GM12878 (cell line): ENCODE measurements around the gene SPIN1. TPM values are rescaled to one million over a fixed set of nuclear protein-coding genes. Genes with fewer than 3 reads are reported as not detected.

Experiments
- ATAC-seq: fragments of 200-7000 bp; cut with Tn5 transposase; 3 replicates; pipeline ENCODE4 v1.9.1; 2020; ENCODE audit warnings: mild to moderate bottlenecking, moderate library complexity
- BruUV-seq: library from RNA; stranded (reverse); fragments of 400-500 nt; replicated peaks from 2 replicates; lab custom pipeline; 2021; lab: Mats Ljungman, UMichigan
- CTCF ChIA-PET: fragments of 300-600 bp; sonication (Branson Sonifier 250); formaldehyde crosslinking; extraction: SDS; loops from one replicate; lab custom pipeline; 2021; ENCODE audit warnings: inconsistent platforms; lab: Yijun Ruan, JAX
- POLR2A ChIA-PET: fragments of 350-600 bp; formaldehyde crosslinking; extraction: SDS; loops from one replicate; lab custom pipeline; 2021; ENCODE audit warnings: inconsistent platforms; lab: Charles Lee
- RAD21 ChIA-PET: fragments of 300-600 bp; sonication (Branson Sonifier 250); formaldehyde crosslinking; loops from one replicate; lab custom pipeline; 2023; ENCODE audit warnings: antibody characterized with exemption; ENCODE audit not compliant: unreplicated experiment; lab: Charles Lee
- SMC1A ChIA-PET: fragments of 300-600 bp; sonication (Branson Sonifier 250); formaldehyde crosslinking; loops from one replicate; lab custom pipeline; 2023; ENCODE audit not compliant: unreplicated experiment, uncharacterized antibody; lab: Charles Lee
- DNase-seq: peaks from one replicate; pipeline ENCODE4 v3.0.0-alpha.2; 2011; ENCODE audit warnings: low read depth, low spot score
- FAIRE-seq: peaks from 3 replicates; lab custom pipeline; 2011; peaks lifted over from hg19 to GRCh38; lab: Jason Lieb, UNC
- H2AFZ ChIP-seq: 2 replicates; pipeline ENCODE4 v1.6.0; 2011; ENCODE audit warnings: low read depth, low read length, control low read depth; ENCODE audit not compliant: control insufficient read depth
- H3K27ac ChIP-seq: 2 replicates; pipeline ENCODE4 v1.5.1; 2011; ENCODE audit warnings: control low read depth; ENCODE audit not compliant: control insufficient read depth, insufficient read depth
- H3K27me3 ChIP-seq, 2 experiments: replicated peaks in 1 of 2; 2 replicates each; pipeline versions ENCODE4 v1.6.0 to v1.6.1; 2011; ENCODE audit warnings: low read length in 1 of 2; ENCODE audit not compliant: control insufficient read depth in 2 of 2, insufficient read depth in 2 of 2
- H3K36me3 ChIP-seq, 2 experiments: 2 replicates each; pipeline ENCODE4 v1.5.1; 2011; ENCODE audit warnings: low read length in 1 of 2; ENCODE audit not compliant: control insufficient read depth in 2 of 2, insufficient read depth in 2 of 2
- H3K4me1 ChIP-seq: 2 replicates; pipeline ENCODE4 v1.6.1; 2011; ENCODE audit warnings: mild to moderate bottlenecking, low read length, moderate library complexity, mixed read lengths; ENCODE audit not compliant: control insufficient read depth, insufficient read depth
- H3K4me2 ChIP-seq: 2 replicates; pipeline ENCODE4 v1.6.0; 2011; ENCODE audit warnings: control low read depth; ENCODE audit not compliant: control insufficient read depth, insufficient read depth
- H3K4me3 ChIP-seq: fragments of 200-600 bp; sonication (generic); 2 replicates; pipeline ENCODE4 v1.5.1; 2016
- H3K79me2 ChIP-seq: 2 replicates; pipeline ENCODE4 v1.6.0; 2011; ENCODE audit warnings: low read length; ENCODE audit not compliant: control insufficient read depth, insufficient read depth
- H3K9ac ChIP-seq: 2 replicates; pipeline ENCODE4 v1.8.0; 2011; ENCODE audit warnings: low read length, control low read depth, mixed read lengths; ENCODE audit not compliant: control insufficient read depth, insufficient read depth
- H3K9me3 ChIP-seq: replicated peaks from 3 replicates; pipeline ENCODE4 v1.5.1; 2011; ENCODE audit warnings: mild to moderate bottlenecking, low read length; ENCODE audit not compliant: control insufficient read depth, insufficient read depth
- H4K20me1 ChIP-seq: 2 replicates; pipeline ENCODE4 v1.6.0; 2011; ENCODE audit not compliant: control insufficient read depth, insufficient read depth
- HDAC6 ChIP-seq: fragments of 200-600 bp; sonication (generic); IDR thresholded peaks from one replicate; pipeline ENCODE4 v1.8.0; 2017; ENCODE audit warnings: antibody characterized with exemption; ENCODE audit not compliant: unreplicated experiment
- IRF4 ChIP-seq: IDR thresholded peaks from 2 replicates; pipeline ENCODE4 v1.6.1; 2011; ENCODE audit warnings: low read depth, low read length
- NFXL1 ChIP-seq: fragments of 450-650 bp; IDR thresholded peaks from 2 replicates; pipeline ENCODE4 v1.6.1; 2017; ENCODE audit warnings: antibody characterized with exemption, mild to moderate bottlenecking, borderline replicate concordance
- POLR2AphosphoS5 ChIP-seq: IDR thresholded peaks from 2 replicates; pipeline ENCODE4 v1.6.1; 2011; ENCODE audit warnings: mild to moderate bottlenecking, low read length, inconsistent platforms
- RCOR1 ChIP-seq: conservative IDR thresholded peaks from 2 replicates; pipeline ENCODE4 v1.6.1; 2012; ENCODE audit warnings: low read depth, low read length, improper control_type of control experiment
- SUPT20H ChIP-seq: IDR thresholded peaks from 2 replicates; pipeline ENCODE4 v1.6.1; 2011; ENCODE audit warnings: low read depth, mild to moderate bottlenecking, low read length, moderate library complexity, borderline replicate concordance; ENCODE audit not compliant: control insufficient read depth
- TCF3 ChIP-seq: IDR thresholded peaks from 2 replicates; pipeline ENCODE4 v1.6.1; 2012; ENCODE audit warnings: low read depth, mild to moderate bottlenecking, low read length, borderline replicate concordance; ENCODE audit not compliant: insufficient read depth
- ZBTB40 ChIP-seq: fragments of 450-650 bp; IDR thresholded peaks from 2 replicates; pipeline ENCODE4 v1.6.1; 2016; ENCODE audit warnings: mild to moderate bottlenecking, moderate library complexity, borderline replicate concordance
- ZNF217 ChIP-seq: fragments of 450-650 bp; IDR thresholded peaks from 2 replicates; pipeline ENCODE4 v1.6.1; 2017; ENCODE audit warnings: antibody characterized with exemption, mild to moderate bottlenecking
- WGBS: methylation state at CpG from one replicate; pipeline ENCODE4 v1.1.6; 2016; ENCODE audit warnings: low lambda C conversion rate; ENCODE audit not compliant: insufficient replicate concordance, insufficient coverage; ENCODE audit errors: missing lambda C conversion rate; 5-methylcytosine and 5-hydroxymethylcytosine counted together
- in situ Hi-C: fragments of 300-500 bp; cut with MboI; formaldehyde crosslinking; loops from 9 replicates; pipeline ENCODE4 v1.14.3; 2018; ENCODE audit warnings: mixed read lengths
- intact Hi-C: fragments of 100-400 bp; cut with micrococcal nuclease; formaldehyde crosslinking; loops from one replicate; pipeline ENCODE4 v1.14.2; 2022; ENCODE audit not compliant: unreplicated experiment
- polyA plus RNA-seq, 11 experiments: library from polyadenylated mRNA; depleted of rRNA in 4 of 11; unstranded in 6 of 11; stranded (reverse) in 5 of 11; fragments of >200 nt; fragmentation: Nextera tagmentation in 4 of 11; fragmentation: Illumina TruSeq in 1 of 11; extraction: Ambion mirVana in 4 of 11; extraction: Trizol in 1 of 11; gene quantifications; 1 replicate in 1 of 11; 2 replicates in 10 of 11; pipeline versions ENCODE4 v1.2.1 to v1.2.3, GENCODE V29; 2011 to 2016; ENCODE audit warnings: inconsistent platforms in 2 of 11, missing spikeins in 2 of 11, low read depth in 1 of 11
- total RNA-seq, 4 experiments: library from RNA; depleted of rRNA in 3 of 4; stranded (reverse); fragments of >200 nt in 3 of 4; fragmentation: Illumina TruSeq in 1 of 4; extraction: Trizol in 1 of 4; gene quantifications; 2 replicates each; pipeline versions ENCODE4 v1.2.1 to v1.2.3, GENCODE V29; 2013 to 2021
- TF ChIP-seq, protein P1 (sequence below): fragments of 450-650 bp; IDR thresholded peaks from 2 replicates; pipeline ENCODE4 v1.6.1; 2016; ENCODE audit warnings: mild to moderate bottlenecking
- TF ChIP-seq, protein P2 (sequence below): fragments of 450-650 bp; IDR thresholded peaks from 2 replicates; pipeline ENCODE4 v1.6.1; 2014; ENCODE audit warnings: mild to moderate bottlenecking
- TF ChIP-seq, protein P3 (sequence below): fragments of 450-650 bp; IDR thresholded peaks from 2 replicates; pipeline ENCODE4 v1.6.1; 2018; ENCODE audit warnings: mild to moderate bottlenecking, low read depth, moderate library complexity; ENCODE audit not compliant: partially characterized antibody

Gene SPIN1
- total and polyA plus RNA-seq, 10 of the 15 experiments (the other 5 are each of a cell fraction or from before 2014, with no cell fraction given): 6.6 to 30.3 (median 17.1) TPM

DNA sequence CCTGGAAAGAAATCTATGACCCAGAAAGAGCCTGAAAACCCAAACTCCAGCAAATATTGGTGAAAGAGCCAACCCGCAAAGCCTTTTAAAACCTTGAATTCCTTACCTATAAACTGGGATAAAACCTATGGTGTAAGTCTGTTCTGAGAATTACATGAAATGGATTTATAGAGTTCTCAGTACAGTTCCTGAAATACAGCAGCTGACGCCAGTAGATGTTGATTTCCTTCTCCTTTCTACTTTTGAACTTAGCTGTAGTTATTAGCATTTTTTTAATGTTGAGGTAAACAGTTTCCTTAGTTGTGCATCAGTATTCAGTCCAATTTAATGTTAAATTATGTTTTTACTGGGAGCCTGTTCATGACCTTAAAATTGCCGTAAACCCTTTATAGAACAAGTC lies 3.7 kb downstream of the SPIN1 start:
- Histone ChIP-seq H3K9me3 (no peaks in the 10 kb centered on the region), H3K27me3 (no peaks in the 10 kb centered on the region), H3K36me3 (no peaks in the 10 kb centered on the region; a peak in 1 of 4 replicates), H3K4me1 (peaks cover 25% of the 10 kb centered on the region), H4K20me1 (no peaks in the 10 kb centered on the region), H3K4me3 (no peak overlapping the region), H2AFZ (no peak overlapping the region), H3K27ac (no peak overlapping the region), H3K4me2 (peak overlapping the region; percentile 41), H3K79me2 (peaks cover 11% of the 10 kb centered on the region), H3K9ac (no peak overlapping the region)
- in situ Hi-C loops: no loop called here
- no TSS peak for BruUV-seq
- 65% methylated on average over 3 of the region's 3 CpGs for WGBS
- CTCF ChIA-PET: interaction anchor here (0.6 to 1.0 kb wide), 2 partner anchors 91 to 187 kb away, joined by 3 read pairs; no protein-coding TSS in a partner anchor
- SMC1A ChIA-PET: interaction anchor here (0.7 kb wide), 2 partner anchors 11 to 20 kb away, joined by 3 to 4 read pairs; no protein-coding TSS in a partner anchor
- FAIRE-seq (no peak), DNase-seq (no peak), ATAC-seq (no peak)
- RAD21 ChIA-PET: no interaction called here
- intact Hi-C loops: no loop called here
- POLR2A ChIA-PET: interaction anchor here (1.0 kb wide), 1 partner anchor 95 kb away, joined by 3 read pairs; no protein-coding TSS in a partner anchor
- no peak for TF ChIP-seq ZBTB40
- no peak for TF ChIP-seq NFXL1
- no peak for TF ChIP-seq POLR2AphosphoS5
- TF ChIP-seq, protein P1, sequence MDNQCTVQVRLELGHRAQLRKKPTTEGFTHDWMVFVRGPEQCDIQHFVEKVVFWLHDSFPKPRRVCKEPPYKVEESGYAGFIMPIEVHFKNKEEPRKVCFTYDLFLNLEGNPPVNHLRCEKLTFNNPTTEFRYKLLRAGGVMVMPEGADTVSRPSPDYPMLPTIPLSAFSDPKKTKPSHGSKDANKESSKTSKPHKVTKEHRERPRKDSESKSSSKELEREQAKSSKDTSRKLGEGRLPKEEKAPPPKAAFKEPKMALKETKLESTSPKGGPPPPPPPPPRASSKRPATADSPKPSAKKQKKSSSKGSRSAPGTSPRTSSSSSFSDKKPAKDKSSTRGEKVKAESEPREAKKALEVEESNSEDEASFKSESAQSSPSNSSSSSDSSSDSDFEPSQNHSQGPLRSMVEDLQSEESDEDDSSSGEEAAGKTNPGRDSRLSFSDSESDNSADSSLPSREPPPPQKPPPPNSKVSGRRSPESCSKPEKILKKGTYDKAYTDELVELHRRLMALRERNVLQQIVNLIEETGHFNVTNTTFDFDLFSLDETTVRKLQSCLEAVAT: no peak
- TF ChIP-seq, protein P2, sequence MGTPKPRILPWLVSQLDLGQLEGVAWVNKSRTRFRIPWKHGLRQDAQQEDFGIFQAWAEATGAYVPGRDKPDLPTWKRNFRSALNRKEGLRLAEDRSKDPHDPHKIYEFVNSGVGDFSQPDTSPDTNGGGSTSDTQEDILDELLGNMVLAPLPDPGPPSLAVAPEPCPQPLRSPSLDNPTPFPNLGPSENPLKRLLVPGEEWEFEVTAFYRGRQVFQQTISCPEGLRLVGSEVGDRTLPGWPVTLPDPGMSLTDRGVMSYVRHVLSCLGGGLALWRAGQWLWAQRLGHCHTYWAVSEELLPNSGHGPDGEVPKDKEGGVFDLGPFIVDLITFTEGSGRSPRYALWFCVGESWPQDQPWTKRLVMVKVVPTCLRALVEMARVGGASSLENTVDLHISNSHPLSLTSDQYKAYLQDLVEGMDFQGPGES: no peak
- no peak for TF ChIP-seq RCOR1
- no peak for TF ChIP-seq TCF3
- TF ChIP-seq, protein P3, sequence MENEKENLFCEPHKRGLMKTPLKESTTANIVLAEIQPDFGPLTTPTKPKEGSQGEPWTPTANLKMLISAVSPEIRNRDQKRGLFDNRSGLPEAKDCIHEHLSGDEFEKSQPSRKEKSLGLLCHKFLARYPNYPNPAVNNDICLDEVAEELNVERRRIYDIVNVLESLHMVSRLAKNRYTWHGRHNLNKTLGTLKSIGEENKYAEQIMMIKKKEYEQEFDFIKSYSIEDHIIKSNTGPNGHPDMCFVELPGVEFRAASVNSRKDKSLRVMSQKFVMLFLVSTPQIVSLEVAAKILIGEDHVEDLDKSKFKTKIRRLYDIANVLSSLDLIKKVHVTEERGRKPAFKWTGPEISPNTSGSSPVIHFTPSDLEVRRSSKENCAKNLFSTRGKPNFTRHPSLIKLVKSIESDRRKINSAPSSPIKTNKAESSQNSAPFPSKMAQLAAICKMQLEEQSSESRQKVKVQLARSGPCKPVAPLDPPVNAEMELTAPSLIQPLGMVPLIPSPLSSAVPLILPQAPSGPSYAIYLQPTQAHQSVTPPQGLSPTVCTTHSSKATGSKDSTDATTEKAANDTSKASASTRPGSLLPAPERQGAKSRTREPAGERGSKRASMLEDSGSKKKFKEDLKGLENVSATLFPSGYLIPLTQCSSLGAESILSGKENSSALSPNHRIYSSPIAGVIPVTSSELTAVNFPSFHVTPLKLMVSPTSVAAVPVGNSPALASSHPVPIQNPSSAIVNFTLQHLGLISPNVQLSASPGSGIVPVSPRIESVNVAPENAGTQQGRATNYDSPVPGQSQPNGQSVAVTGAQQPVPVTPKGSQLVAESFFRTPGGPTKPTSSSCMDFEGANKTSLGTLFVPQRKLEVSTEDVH: no peak
- TF ChIP-seq IRF4: no peak
- no peak for TF ChIP-seq ZNF217
- TF ChIP-seq HDAC6: no peak
- TF ChIP-seq SUPT20H: no peak
